NCI-H1417 (cell line): ENCODE data around the gene MSH4.
"Not testable (repeated sequence)": the region's sequence is repeated elsewhere in the genome, so short reads cannot be mapped to it uniquely, and the experiment has no call there.

Experiments used
- DNase-seq, 3 experiments: peaks; one replicate each; lab custom pipeline; 2025; lab: John Stamatoyannopoulos, UW

MSH4 gene

DNA sequence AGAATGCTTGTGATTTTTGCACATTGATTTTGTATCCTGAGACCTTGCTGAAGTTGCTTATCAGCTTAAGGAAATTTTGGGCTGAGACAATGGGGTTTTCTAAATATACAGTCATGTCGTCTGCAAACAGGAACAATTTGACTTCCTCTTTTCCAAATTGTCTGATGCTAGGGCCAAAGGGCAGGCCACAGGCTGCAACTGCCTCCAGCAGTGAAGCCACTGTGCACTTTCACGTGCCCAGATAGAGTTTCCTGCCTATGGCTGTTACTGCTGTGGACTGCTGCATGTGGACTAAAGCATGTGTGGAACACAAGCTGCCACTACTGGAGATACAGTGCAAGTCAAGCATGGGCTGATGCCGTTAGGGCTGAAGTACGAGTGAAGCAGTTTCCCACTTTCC is 146.4 kb downstream of the MSH4 start:
- not testable (repeated sequence) for DNase-seq

GRCh38 chr1:75950176-75950575 is 153.5 kb downstream of the MSH4 start:
- DNase-seq: no peak

- DNase-seq: no peak
These were observed 155.3 kb downstream of the MSH4 start for GRCh38 chr1:75952016-75952415.

DNA sequence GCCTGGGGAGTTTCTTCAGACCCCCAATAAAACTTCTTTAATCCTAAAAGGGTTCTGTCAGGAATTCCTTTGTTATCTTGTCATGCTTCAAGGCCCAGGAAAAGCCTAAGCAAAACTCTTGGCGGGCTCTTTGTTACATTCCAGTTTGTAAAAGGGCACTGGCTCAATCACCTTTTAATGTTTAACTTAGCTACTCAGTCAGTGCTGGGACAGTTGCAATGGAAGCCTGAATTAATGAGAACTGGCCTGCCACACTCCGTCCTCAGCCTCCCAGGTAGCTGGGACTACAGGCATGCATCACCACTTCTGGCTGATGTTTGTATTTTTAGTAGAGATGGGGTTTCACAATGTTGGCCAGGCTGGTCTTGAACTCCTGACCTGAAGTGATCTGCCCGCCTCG is 156.8 kb downstream of the MSH4 start:
- DNase-seq: no peak

GRCh38 chr1:75954586-75954985 is 157.9 kb downstream of the MSH4 start:
- no peak for DNase-seq
